OCI-LY3 (cell line): Measurements from ENCODE around the gene MAGI2.

Source experiments
- H2AFZ ChIP-seq: fragments of 200-600, 300-600 bp; shearing (Covaris generic); 2 replicates; pipeline ENCODE4 v1.6.0; 2014; ENCODE audit warnings: antibody characterized with exemption, low read depth, low read length
- H3K27ac ChIP-seq: fragments of 200-600, 300-600 bp; sonication (generic); 2 replicates; pipeline ENCODE4 v1.5.1; 2014; ENCODE audit warnings: mild to moderate bottlenecking, low read length, moderate library complexity, mixed read lengths
- H3K27me3 ChIP-seq: fragments of 200-600, 300-600 bp; sonication (generic); 2 replicates; pipeline ENCODE4 v1.6.1; 2014; ENCODE audit warnings: low read depth, low read length, mixed read lengths
- H3K36me3 ChIP-seq: fragments of 200-600, 300-600 bp; sonication (generic); replicated peaks from 2 replicates; pipeline ENCODE3; 2014; ENCODE audit warnings: low read depth, low read length, mixed read lengths
- H3K4me1 ChIP-seq: fragments of 300-600, 200-600 bp; sonication (generic); 2 replicates; pipeline ENCODE4 v1.6.1; 2014; ENCODE audit warnings: low read length, mixed read lengths
- H3K4me2 ChIP-seq: fragments of 200-600, 300-600 bp; sonication (generic); 2 replicates; pipeline ENCODE4 v1.6.1; 2014; ENCODE audit warnings: low read length, mixed read lengths
- H3K4me3 ChIP-seq: fragments of 300-600, 200-600 bp; sonication (generic); 2 replicates; pipeline ENCODE4 v1.5.1; 2014; ENCODE audit warnings: antibody characterized with exemption, mild to moderate bottlenecking, low read length, moderate library complexity
- H3K79me2 ChIP-seq: fragments of 300-600, 200-600 bp; shearing (Covaris generic); 2 replicates; pipeline ENCODE4 v1.6.1; 2014; ENCODE audit warnings: mild to moderate bottlenecking, low read length, mixed read lengths
- H3K9ac ChIP-seq: fragments of 300-600, 200-600 bp; shearing (Covaris generic); 2 replicates; pipeline ENCODE4 v1.6.0; 2014; ENCODE audit warnings: mild to moderate bottlenecking, low read length, moderate library complexity
- H3K9me3 ChIP-seq: fragments of 200-600, 300-600 bp; shearing (Covaris generic); 2 replicates; pipeline ENCODE4 v1.6.1; 2014; ENCODE audit warnings: low read length, mixed read lengths; ENCODE audit not compliant: insufficient read depth
- H4K20me1 ChIP-seq: fragments of 200-600, 300-600 bp; sonication (generic); 2 replicates; pipeline ENCODE4 v1.6.1; 2016; ENCODE audit warnings: low read length, mixed read lengths; ENCODE audit not compliant: insufficient read depth
- EZH2phosphoT487 ChIP-seq: fragments of 200-600 bp; shearing (Covaris generic); IDR thresholded peaks from 2 replicates; pipeline ENCODE4 v1.6.1; 2018; ENCODE audit warnings: antibody characterized with exemption, mixed run types, low read depth
- TF ChIP-seq, protein P1 (sequence below): fragments of 200-600, 300-600 bp; sonication (generic); IDR thresholded peaks from 2 replicates; pipeline ENCODE4 v1.5.1; 2014; ENCODE audit warnings: antibody characterized with exemption, low read length, low read depth

Gene MAGI2

DNA sequence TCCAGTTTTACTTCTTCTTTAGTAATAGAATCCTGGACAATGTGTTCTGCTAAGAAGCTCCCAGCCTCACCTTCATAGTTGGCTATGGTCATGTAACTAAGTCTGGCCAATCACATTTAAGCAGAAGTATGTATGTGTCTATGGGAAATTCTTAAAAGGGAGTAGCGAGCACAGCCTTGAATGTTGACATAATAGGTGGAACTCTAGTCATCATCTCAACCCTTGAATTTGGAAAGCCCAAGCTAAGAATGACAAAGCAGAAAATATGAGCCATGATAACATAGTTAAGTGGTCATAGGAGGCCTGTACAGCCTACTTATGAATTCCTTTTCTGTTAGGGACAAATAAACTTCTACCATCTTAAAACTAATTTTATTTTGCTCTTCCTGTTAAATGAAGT lies 134.1 kb downstream of the MAGI2 start:
- no peak for TF ChIP-seq EZH2phosphoT487
- TF ChIP-seq, protein P1, sequence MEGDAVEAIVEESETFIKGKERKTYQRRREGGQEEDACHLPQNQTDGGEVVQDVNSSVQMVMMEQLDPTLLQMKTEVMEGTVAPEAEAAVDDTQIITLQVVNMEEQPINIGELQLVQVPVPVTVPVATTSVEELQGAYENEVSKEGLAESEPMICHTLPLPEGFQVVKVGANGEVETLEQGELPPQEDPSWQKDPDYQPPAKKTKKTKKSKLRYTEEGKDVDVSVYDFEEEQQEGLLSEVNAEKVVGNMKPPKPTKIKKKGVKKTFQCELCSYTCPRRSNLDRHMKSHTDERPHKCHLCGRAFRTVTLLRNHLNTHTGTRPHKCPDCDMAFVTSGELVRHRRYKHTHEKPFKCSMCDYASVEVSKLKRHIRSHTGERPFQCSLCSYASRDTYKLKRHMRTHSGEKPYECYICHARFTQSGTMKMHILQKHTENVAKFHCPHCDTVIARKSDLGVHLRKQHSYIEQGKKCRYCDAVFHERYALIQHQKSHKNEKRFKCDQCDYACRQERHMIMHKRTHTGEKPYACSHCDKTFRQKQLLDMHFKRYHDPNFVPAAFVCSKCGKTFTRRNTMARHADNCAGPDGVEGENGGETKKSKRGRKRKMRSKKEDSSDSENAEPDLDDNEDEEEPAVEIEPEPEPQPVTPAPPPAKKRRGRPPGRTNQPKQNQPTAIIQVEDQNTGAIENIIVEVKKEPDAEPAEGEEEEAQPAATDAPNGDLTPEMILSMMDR = no peak
- Histone ChIP-seq H4K20me1 (no peaks in the 10 kb centered on the region), H3K4me2 (no peak overlapping the region), H3K36me3 (no peaks in the 10 kb centered on the region), H3K9me3 (no peaks in the 10 kb centered on the region), H3K79me2 (no peaks in the 10 kb centered on the region), H2AFZ (no peak overlapping the region), H3K27me3 (no peaks in the 10 kb centered on the region), H3K9ac (no peak overlapping the region), H3K4me1 (no peaks in the 10 kb centered on the region), H3K27ac (no peak overlapping the region), H3K4me3 (no peak overlapping the region)

DNA sequence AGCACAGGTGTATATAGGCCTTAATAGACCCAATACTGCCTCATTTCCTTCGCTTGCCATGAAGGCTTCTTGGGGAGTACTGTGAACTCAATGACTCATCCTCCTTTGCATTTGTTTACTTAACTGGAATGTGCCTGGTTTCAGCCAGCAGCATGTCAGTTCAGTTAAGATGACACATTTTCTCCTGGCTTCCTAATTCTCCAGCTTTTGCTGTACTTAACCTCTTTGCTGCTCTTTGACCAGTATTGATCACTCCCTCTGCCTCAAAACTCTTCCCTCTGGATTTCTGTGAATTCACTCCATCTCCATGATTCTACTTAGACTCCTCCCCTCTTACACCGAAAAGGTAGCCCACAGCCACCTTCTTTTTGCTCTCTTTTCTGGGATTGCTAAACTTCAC lies 135.7 kb downstream of the MAGI2 start:
- H2AFZ ChIP-seq = no peak overlapping the region
- TF ChIP-seq, protein P1 = no peak
- TF ChIP-seq EZH2phosphoT487 = no peak
- H3K4me2 ChIP-seq = no peak overlapping the region
- H3K27me3 ChIP-seq = no peaks in the 10 kb centered on the region
- no peaks in the 10 kb centered on the region for H3K4me1 ChIP-seq
- no peak overlapping the region for H3K4me3 ChIP-seq
- H4K20me1 ChIP-seq = no peaks in the 10 kb centered on the region
- H3K27ac ChIP-seq = no peak overlapping the region
- no peak overlapping the region for H3K9ac ChIP-seq
- no peaks in the 10 kb centered on the region for H3K79me2 ChIP-seq
- H3K36me3 ChIP-seq = no peaks in the 10 kb centered on the region
- H3K9me3 ChIP-seq = no peaks in the 10 kb centered on the region

DNA sequence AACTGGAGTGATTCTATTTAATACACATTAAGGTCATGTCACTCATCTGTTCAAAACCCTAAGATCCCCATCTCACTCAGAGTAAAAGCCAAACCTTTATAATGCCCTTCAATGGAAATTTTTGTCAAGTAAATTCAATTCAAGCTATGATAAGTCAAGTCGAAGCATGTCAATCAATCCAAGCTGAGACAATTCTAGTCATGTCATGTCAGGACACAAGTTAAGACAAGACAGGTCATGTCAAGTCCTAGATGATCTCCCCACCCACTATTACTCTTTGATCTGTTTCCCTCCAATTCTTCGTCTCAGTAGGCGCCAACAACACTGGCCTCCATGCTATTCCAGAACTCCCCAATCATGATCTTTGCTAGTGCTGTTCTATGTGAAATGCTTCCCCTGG lies 141.4 kb downstream of the MAGI2 start:
- Histone ChIP-seq H3K9ac (no peak overlapping the region), H3K79me2 (no peaks in the 10 kb centered on the region), H3K27me3 (no peaks in the 10 kb centered on the region), H3K4me1 (no peaks in the 10 kb centered on the region), H3K4me3 (no peak overlapping the region), H3K4me2 (no peak overlapping the region), H3K27ac (no peak overlapping the region), H2AFZ (no peak overlapping the region), H4K20me1 (no peaks in the 10 kb centered on the region), H3K36me3 (no peaks in the 10 kb centered on the region), H3K9me3 (no peaks in the 10 kb centered on the region)
- TF ChIP-seq EZH2phosphoT487 = no peak
- TF ChIP-seq, protein P1 = no peak

DNA sequence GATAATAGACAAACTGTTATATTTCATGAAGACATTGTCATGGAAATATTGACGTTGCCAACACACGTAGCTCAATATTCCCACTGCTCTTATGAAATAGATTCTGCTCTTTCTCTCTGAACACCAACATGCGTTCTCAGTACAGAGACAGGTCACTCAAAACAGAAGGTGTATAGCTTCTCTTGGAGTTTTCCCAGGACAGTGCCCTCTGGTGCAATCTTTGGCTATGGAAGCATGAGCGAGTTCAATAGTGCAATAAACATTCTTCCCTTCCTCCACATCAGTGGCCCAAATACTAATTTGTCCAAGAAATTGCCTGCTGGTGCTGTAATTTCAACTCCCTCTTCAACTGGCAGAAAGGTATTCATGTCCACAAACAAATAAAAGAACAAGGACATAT lies 145.3 kb downstream of the MAGI2 start:
- Histone ChIP-seq H3K36me3 (no peaks in the 10 kb centered on the region), H3K27me3 (no peaks in the 10 kb centered on the region), H3K79me2 (no peaks in the 10 kb centered on the region), H4K20me1 (no peaks in the 10 kb centered on the region), H3K9ac (no peak overlapping the region), H3K4me2 (no peak overlapping the region), H3K9me3 (no peaks in the 10 kb centered on the region), H3K27ac (no peak overlapping the region), H3K4me1 (no peaks in the 10 kb centered on the region), H3K4me3 (no peak overlapping the region), H2AFZ (no peak overlapping the region)
- TF ChIP-seq, protein P1 = no peak
- TF ChIP-seq EZH2phosphoT487 = no peak
